NCI-H748 treated with DMSO at 0.1 percent for 48 hours (cell line): ENCODE data around the gene TMEM54.

Experiments
- DNase-seq: peaks from one replicate; lab custom pipeline; 2025; lab: John Stamatoyannopoulos, UW

The TMEM54 gene

GRCh38 chr1:32881871-32882850, 19.0 kb downstream of the TMEM54 start:
- DNase-seq = no peak

DNA sequence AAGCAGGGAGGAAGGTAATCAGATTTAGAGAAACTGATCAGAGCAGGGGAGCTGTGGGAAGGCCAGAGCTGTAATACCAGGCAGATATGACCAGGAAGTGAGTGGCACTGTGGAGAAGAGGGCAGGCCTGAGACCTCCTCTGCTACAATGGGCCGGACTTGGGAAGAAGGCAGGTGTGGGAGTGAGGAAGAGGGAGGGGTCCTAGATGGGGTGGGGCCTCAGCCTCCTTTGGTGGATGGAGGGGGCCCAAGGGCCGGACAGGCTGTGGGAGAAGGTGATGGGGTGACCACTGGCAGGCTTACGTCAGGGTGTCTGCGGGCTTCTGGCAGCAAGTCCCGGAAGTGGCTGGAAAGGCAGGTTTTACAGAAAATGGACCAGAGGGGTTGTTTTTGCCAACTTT, 19.9 kb downstream of the TMEM54 start:
- no peak for DNase-seq

DNA sequence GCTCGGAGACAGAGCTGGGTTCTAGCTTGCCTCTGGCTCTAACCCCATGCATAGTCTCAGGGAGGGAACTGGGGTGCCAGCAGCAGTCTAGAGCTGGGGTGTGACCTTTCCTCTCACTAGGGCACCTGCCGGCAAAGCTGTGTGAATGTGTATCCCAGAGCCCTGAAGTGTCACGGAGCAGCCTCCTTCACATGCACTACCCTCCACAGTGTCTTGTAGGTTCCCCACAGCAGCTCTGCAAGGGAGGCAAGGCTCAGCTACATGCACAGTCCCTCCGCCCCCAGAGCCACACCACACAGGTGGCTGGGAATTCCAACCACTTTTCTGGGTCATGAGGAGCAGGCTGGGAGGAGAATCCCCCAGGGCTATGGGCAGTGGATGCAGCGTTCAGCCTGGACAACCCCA, 22.6 kb downstream of the TMEM54 start:
- no peak for DNase-seq

DNA sequence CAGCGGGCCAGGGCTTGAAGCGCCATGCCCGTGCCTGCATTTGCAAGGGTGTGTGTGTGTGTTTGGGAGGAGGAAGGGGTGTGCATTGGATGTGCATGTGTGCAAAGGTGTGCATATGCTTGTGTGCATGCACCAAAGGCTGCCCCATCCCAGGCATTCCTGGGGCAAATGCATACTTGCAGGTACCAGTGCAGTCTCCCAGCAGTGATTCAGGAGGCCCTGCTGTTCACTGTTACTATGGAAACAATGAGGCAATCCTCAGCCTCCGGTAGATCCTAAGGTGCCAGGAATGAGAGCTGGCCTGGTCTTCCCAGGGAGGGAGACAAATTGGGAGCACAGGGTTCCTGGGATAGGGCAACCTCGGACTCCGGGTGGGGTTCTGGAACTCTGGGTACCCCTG, 23.0 kb downstream of the TMEM54 start:
- DNase-seq = no peak

DNA sequence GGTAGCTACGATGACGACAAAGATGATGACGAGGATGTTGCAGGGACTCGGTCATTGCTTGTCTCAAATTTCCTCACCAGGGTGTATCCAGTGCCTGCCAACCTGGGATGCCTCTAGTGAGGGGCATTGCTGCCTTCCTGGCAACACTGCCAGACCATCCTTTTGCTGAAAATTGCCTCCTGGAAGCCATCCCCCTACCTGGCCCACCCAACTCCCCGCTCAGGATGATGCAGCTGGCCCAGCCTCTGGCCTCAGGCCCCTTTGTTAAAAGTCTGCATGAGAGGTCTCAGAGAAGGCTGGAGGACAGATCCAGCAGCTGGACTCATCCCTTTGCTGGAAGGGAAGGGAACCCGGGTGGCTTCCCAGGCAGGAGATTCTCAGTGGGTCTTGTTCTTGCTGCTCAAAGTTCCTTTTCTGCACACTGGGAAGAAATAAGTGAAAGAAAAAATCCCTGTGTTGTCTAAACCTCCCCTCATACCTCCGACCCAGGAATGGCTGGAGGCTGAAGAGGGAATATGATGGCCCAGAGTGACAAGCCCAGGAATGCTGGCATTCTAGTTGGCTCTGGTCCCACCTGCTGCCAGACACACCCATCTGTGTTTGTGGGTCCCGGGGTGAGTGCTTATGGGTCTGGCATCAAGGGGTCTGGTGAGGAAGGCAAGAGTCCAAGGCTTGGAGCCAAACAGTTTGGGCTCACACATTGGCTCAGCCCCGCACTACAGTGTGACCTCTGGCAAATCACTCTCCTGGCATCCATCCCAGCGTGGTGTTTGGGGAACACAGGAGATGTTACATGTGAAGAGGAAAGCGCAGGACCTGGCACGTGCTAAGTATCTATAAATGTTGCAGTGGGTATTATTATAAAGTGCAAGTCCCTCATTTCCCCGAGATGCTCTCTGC, 23.7 kb downstream of the TMEM54 start:
- DNase-seq = no peak

- peak; percentile 12 for DNase-seq
Measured at GRCh38 chr1:32876341-32877210, 24.6 kb downstream of the TMEM54 start.

DNA sequence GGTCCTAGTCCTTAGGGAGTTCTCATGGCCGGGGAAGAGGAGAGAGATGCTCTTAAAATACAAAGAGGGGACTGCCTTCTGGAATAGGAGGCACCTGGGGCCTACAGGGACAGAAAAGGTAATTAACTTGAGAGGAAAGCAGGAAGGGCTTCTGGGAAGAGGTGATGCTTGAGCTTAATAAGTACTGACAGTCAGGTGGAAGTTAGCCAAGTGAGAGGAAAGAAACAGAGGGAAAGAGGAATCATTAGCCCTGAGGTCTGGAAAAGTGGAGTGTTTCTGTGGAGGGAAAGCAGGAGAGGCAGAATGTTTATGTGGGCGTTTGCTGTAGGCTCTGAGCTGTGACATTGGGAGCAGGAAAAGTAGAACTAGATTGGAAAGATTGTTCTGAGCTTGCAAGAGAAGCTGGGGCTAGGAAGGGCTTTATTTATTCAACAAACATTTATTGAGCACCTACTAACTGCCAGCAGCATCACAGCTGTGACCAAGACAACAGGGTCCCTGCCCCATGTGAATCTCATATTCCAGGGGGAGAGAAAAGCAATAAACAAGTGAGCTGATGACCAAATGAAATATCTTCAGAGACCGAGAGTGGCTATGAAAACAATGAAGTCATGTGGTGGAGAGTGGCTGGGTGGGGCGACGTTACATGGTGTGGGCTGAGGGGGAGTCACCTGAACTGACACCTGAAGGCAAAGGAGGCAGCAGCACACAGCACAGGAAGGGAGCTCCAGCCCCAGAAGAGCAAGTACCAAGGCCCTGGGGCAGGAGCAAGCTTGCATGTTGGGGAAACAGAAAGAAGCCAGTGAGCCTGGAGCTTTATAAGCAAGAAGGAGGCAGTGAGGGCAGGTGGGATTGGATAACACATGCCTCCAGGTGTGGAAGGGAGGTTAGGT, 26.1 kb downstream of the TMEM54 start:
- DNase-seq = no peak

DNA sequence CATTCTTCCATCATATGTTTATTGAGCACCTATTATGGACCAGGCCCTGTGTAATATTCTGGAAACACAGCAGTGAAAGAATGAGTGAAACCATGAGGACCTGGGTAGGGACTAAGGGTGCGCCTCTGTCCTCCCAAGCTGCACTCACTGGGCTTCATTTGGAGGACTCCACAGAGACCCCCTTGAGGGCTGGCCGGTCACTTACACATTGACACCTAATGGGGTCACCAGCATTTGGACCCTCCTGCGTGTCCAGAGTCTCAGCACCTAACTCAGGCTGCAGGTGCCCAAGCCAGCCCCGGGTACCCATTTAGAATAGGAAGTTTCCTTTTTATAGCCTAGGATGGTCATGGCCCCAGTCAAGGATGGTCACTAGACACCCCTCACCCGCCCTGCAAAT, 27.7 kb downstream of the TMEM54 start:
- no peak for DNase-seq

GRCh38 chr1:32872192-32872460, 29.1 kb downstream of the TMEM54 start:
- DNase-seq = no peak

GRCh38 chr1:32871364-32872191, 29.6 kb downstream of the TMEM54 start:
- no peak for DNase-seq

GRCh38 chr1:32870615-32871363, 30.4 kb downstream of the TMEM54 start, which contains the start of gene FNDC5:
TSS of gene FNDC5 (minus strand) at chr1:32870912.
- no peak for DNase-seq

- no peak for DNase-seq
Measured at GRCh38 chr1:32869923-32870614, 31.1 kb downstream of the TMEM54 start.

- no peak for DNase-seq
Measured at GRCh38 chr1:32868806-32869455, 32.3 kb downstream of the TMEM54 start.

DNA sequence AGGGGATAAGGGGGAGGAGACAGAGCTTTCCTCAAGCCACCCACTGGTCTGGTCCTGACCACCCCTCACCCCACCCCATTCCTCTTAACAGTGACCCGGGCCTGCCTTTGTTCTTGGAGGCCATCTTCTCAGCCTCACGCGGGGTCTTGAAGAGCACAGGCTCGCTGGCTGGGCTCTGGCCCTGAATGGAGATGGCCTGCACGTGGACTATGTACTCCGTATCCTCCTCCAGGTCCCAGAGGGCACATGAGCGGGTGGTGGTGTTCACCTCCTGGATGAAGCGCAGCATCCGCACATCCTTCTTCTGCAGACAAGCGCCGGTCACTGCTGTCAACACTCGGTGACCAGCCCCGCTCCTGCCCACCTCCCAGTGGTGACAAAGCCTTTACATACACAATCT, 33.1 kb downstream of the TMEM54 start:
- DNase-seq = no peak

DNA sequence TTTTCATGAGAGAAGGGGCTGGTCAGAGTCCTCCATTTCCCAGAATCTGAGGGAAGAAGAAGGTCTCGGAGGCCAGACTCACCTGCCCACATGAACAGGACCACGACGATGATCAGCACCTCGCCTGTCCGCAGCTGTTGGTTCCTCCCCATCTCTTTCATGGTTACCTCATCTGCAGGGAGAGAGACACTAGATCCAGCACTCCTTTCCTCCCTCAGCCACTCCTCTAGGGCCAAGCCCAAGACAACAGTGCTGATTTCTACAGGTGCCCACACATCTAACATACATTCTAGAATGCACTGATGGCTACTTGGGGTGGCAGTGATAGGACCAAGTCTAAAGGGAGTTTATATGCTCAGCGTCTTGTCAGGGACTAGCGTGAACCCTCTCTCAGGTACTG, 33.5 kb downstream of the TMEM54 start:
- no peak for DNase-seq

- DNase-seq = no peak
Measured at GRCh38 chr1:32867151-32867550, 34.0 kb downstream of the TMEM54 start.

DNA sequence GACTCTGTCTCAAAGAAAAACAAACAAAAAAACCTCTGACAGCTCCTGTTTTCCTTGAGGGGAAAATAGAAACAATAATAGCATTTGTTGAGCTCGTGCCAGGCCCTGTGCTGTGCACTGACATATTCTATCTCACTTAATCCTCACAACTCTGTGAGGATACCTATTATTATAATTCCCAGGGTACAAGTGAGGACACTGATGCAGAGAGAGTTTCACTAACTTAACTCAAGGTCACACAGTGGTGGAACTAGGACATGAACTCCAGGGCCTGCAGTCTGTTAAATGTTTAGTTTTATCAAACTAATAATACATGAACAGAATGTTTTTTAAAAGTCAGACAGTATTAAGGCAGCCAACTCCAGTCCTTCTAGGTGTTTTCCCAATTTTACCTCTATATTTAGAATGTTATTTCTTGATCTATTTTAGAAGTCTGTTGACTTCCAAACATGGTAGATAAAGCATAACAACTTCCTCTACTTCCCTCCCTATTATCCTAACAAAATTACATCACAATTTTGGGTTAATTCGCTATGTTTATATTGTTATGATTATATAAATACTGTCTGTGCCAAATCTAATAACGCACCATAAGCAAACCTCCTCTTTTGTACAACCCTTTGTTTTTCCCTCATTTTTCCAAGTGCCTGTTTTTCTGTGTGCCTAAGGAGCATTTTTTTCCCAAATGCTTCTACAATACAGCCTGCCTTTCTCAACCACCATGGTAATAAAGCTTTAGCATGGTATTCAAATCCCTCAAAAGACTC, 35.4 kb downstream of the TMEM54 start:
- no peak for DNase-seq
